Astrocyte (in vitro differentiated cells and primary cell): ENCODE data around the gene DENND1B. TPM values are rescaled to one million over a fixed set of nuclear protein-coding genes. Genes with fewer than 3 reads are reported as not detected.

Experiments
- DNase-seq: peaks from one replicate; pipeline ENCODE4 v3.0.0-alpha.2; 2010; ENCODE audit warnings: low read depth
- FAIRE-seq: peaks from 2 replicates; lab custom pipeline; 2011; peaks lifted over from hg19 to GRCh38; lab: Jason Lieb, UNC
- H2AFZ ChIP-seq: 2 replicates; pipeline ENCODE4 v1.6.0; 2012; ENCODE audit warnings: low read depth, low read length, inconsistent platforms
- H3K27ac ChIP-seq: 2 replicates; pipeline ENCODE4 v1.5.1; 2011; ENCODE audit warnings: low read depth, low read length, inconsistent platforms
- H3K27me3 ChIP-seq: 2 replicates; pipeline ENCODE4 v1.6.0; 2011; ENCODE audit warnings: low read length, inconsistent platforms; ENCODE audit not compliant: insufficient read depth
- H3K36me3 ChIP-seq: 2 replicates; pipeline ENCODE4 v1.5.1; 2011; ENCODE audit warnings: low read length, inconsistent platforms; ENCODE audit not compliant: insufficient read depth
- H3K4me1 ChIP-seq: 2 replicates; pipeline ENCODE4 v1.5.1; 2011; ENCODE audit warnings: low read length, inconsistent platforms; ENCODE audit not compliant: insufficient read depth
- H3K4me2 ChIP-seq: 2 replicates; pipeline ENCODE4 v1.6.0; 2012; ENCODE audit warnings: low read length, inconsistent platforms
- H3K4me3 ChIP-seq: 2 replicates; pipeline ENCODE4 v1.5.1; 2011; ENCODE audit warnings: low read depth, mild to moderate bottlenecking, low read length, inconsistent platforms; ENCODE audit not compliant: insufficient read depth
- H3K79me2 ChIP-seq: 2 replicates; pipeline ENCODE4 v1.6.0; 2012; ENCODE audit warnings: mild to moderate bottlenecking, low read length, inconsistent platforms; ENCODE audit not compliant: insufficient read depth
- H3K9ac ChIP-seq: 2 replicates; pipeline ENCODE4 v1.6.0; 2012; ENCODE audit warnings: mild to moderate bottlenecking, low read length, inconsistent platforms
- H3K9me3 ChIP-seq: 2 replicates; pipeline ENCODE4 v1.5.1; 2012; ENCODE audit warnings: low read depth, mild to moderate bottlenecking, low read length, inconsistent platforms; ENCODE audit not compliant: insufficient read depth
- H4K20me1 ChIP-seq: 2 replicates; pipeline ENCODE4 v1.6.0; 2012; ENCODE audit warnings: low read length, inconsistent platforms; ENCODE audit not compliant: insufficient read depth
- H3K27ac Mint-ChIP-seq: one replicate; pipeline ENCODE4 v1.8.0; 2021; ENCODE audit warnings: mild to moderate bottlenecking, mixed read lengths; ENCODE audit not compliant: unreplicated experiment
- H3K27me3 Mint-ChIP-seq: one replicate; pipeline ENCODE4 v1.8.0; 2021; ENCODE audit warnings: low read depth, mixed read lengths; ENCODE audit not compliant: unreplicated experiment
- H3K36me3 Mint-ChIP-seq: one replicate; pipeline ENCODE4 v1.8.0; 2021; ENCODE audit warnings: low read depth, mixed read lengths; ENCODE audit not compliant: unreplicated experiment
- H3K4me1 Mint-ChIP-seq: one replicate; pipeline ENCODE4 v1.8.0; 2021; ENCODE audit warnings: low read depth, mixed read lengths; ENCODE audit not compliant: unreplicated experiment
- H3K4me3 Mint-ChIP-seq: one replicate; pipeline ENCODE4 v1.8.0; 2021; ENCODE audit warnings: mild to moderate bottlenecking, moderate library complexity, mixed read lengths; ENCODE audit not compliant: unreplicated experiment
- H3K9me3 Mint-ChIP-seq: one replicate; pipeline ENCODE4 v1.8.0; 2021; ENCODE audit warnings: mild to moderate bottlenecking, mixed read lengths; ENCODE audit not compliant: unreplicated experiment
- EZH2 ChIP-seq: IDR thresholded peaks from 2 replicates; pipeline ENCODE4 v1.6.1; 2012; ENCODE audit warnings: mild to moderate bottlenecking, low read length, inconsistent platforms; ENCODE audit not compliant: insufficient read depth
- total RNA-seq: library from RNA; stranded (reverse); gene quantifications from 2 replicates; pipeline ENCODE4 v1.2.1, GENCODE V29; 2021
- TF ChIP-seq, protein P1 (sequence below): IDR thresholded peaks from 2 replicates; pipeline ENCODE4 v1.5.1; 2011; ENCODE audit warnings: low read depth, mild to moderate bottlenecking, inconsistent platforms, low read length, moderate library complexity; ENCODE audit not compliant: insufficient read depth

Gene DENND1B
- total RNA-seq, 1 donor from 2014 or later: 9.6 TPM

DNA sequence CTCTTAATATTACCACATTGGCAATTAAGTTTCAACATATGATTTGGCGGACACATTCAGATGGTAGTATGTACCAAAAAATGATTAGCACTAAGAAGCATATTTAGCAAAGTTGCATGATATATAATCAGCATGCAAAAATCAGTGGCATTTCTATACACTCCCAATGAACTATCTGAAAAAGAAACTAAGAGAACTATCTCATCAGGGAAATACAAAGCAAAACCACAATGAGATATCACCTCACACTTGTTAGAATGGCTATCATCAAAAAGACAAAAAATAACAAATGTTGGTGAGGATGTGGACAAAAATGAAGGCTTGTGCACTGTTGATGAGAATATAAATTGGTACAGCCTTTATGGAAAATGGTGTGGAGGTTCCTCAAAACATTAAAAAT is 31.4 kb upstream of the DENND1B start:
- no peak for FAIRE-seq
- H3K4me1 Mint-ChIP-seq: no peaks in the 10 kb centered on the region
- Histone ChIP-seq H4K20me1 (no peaks in the 10 kb centered on the region), H3K27me3 (no peaks in the 10 kb centered on the region), H3K4me1 (no peaks in the 10 kb centered on the region), H3K36me3 (no peaks in the 10 kb centered on the region), H2AFZ (no peak overlapping the region), H3K4me2 (no peak overlapping the region), H3K9ac (no peak overlapping the region), H3K79me2 (no peaks in the 10 kb centered on the region), H3K4me3 (no peak overlapping the region), H3K27ac (no peak overlapping the region), H3K9me3 (peaks cover 2% of the 10 kb centered on the region)
- H3K27ac Mint-ChIP-seq: no peak overlapping the region
- DNase-seq: no peak
- H3K9me3 Mint-ChIP-seq: peaks cover 2% of the 10 kb centered on the region
- TF ChIP-seq, protein P1, sequence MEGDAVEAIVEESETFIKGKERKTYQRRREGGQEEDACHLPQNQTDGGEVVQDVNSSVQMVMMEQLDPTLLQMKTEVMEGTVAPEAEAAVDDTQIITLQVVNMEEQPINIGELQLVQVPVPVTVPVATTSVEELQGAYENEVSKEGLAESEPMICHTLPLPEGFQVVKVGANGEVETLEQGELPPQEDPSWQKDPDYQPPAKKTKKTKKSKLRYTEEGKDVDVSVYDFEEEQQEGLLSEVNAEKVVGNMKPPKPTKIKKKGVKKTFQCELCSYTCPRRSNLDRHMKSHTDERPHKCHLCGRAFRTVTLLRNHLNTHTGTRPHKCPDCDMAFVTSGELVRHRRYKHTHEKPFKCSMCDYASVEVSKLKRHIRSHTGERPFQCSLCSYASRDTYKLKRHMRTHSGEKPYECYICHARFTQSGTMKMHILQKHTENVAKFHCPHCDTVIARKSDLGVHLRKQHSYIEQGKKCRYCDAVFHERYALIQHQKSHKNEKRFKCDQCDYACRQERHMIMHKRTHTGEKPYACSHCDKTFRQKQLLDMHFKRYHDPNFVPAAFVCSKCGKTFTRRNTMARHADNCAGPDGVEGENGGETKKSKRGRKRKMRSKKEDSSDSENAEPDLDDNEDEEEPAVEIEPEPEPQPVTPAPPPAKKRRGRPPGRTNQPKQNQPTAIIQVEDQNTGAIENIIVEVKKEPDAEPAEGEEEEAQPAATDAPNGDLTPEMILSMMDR: no peak
- TF ChIP-seq EZH2: no peak
- H3K27me3 Mint-ChIP-seq: no peaks in the 10 kb centered on the region
- H3K4me3 Mint-ChIP-seq: no peak overlapping the region
- H3K36me3 Mint-ChIP-seq: no peaks in the 10 kb centered on the region

DNA sequence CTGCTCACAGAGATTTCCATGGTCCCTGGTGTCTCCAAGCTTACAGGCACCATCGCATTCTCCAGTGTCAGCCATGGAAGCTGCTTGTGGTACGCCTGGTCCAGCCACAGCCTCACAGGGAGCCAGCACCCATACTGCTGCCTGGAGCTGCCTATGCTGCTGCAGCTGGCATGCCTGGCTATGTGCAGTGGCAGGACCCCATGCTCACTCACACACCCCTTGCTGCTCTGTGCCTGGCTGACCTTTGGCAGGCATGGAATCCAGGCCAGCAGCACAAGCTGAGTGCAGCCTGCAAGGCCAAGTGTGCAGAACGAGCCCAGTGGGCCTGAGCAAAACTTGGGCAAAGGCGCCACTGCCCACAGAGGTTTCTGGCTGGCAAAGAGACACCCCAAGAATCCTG is 26.4 kb upstream of the DENND1B start:
- H3K4me2 ChIP-seq: no peak overlapping the region
- Mint-ChIP-seq H3K27me3 (no peaks in the 10 kb centered on the region), H3K4me3 (no peak overlapping the region), H3K36me3 (no peaks in the 10 kb centered on the region), H3K27ac (no peak overlapping the region), H3K4me1 (peaks cover 15% of the 10 kb centered on the region), H3K9me3 (peaks cover 10% of the 10 kb centered on the region)
- no peak overlapping the region for H2AFZ ChIP-seq
- H3K27ac ChIP-seq: no peak overlapping the region
- FAIRE-seq (no peak), DNase-seq (no peak)
- no peak overlapping the region for H3K4me3 ChIP-seq
- H4K20me1 ChIP-seq: no peaks in the 10 kb centered on the region
- H3K9ac ChIP-seq: no peak overlapping the region
- H3K27me3 ChIP-seq: no peaks in the 10 kb centered on the region
- peaks cover 3% of the 10 kb centered on the region for H3K4me1 ChIP-seq
- peaks cover 16% of the 10 kb centered on the region for H3K9me3 ChIP-seq
- no peaks in the 10 kb centered on the region for H3K36me3 ChIP-seq
- TF ChIP-seq EZH2: no peak
- no peaks in the 10 kb centered on the region for H3K79me2 ChIP-seq

DNA sequence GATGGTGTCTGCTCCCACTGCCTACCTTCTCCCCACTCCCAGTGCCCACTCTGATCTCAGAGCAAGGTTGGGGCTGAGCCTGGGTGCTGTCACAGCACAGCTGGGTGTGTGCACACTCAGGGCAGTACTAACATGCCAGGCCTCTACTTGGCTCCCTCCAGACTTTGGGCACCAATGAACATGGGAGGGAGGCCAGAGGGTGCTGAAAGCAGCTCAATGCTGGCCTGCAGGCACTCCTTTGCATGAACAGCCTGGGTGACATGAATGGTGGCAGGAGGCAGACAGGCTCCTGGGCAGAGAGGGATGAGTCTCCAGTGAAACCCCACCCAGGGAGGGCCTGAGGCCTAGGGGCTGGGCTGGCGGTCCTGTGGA is 25.8 kb upstream of the DENND1B start:
- Mint-ChIP-seq H3K4me3 (no peak overlapping the region), H3K36me3 (no peaks in the 10 kb centered on the region)

More for the DNA sequence above, 25.8 kb upstream of the DENND1B start:
- DNase-seq (no peak), FAIRE-seq (no peak)
- H2AFZ ChIP-seq: no peak overlapping the region
- no peaks in the 10 kb centered on the region for H4K20me1 ChIP-seq
- no peak overlapping the region for H3K4me3 ChIP-seq
- no peak overlapping the region for H3K4me2 ChIP-seq
- no peak overlapping the region for H3K9ac ChIP-seq
- Mint-ChIP-seq H3K4me1 (peaks cover 15% of the 10 kb centered on the region), H3K27me3 (no peaks in the 10 kb centered on the region), H3K9me3 (peaks cover 16% of the 10 kb centered on the region), H3K27ac (no peak overlapping the region)
- TF ChIP-seq, protein P1: no peak
- no peak for TF ChIP-seq EZH2
- H3K9me3 ChIP-seq: peaks cover 16% of the 10 kb centered on the region
- no peaks in the 10 kb centered on the region for H3K27me3 ChIP-seq
- no peaks in the 10 kb centered on the region for H3K79me2 ChIP-seq
- peaks cover 3% of the 10 kb centered on the region for H3K4me1 ChIP-seq
- no peak overlapping the region for H3K27ac ChIP-seq
- H3K36me3 ChIP-seq: no peaks in the 10 kb centered on the region
